A549 treated with Hydrocortisone at 1 μM for 4 hours (cell line): ENCODE measurements around the gene SLC25A46. TPM values are rescaled to one million over a fixed set of nuclear protein-coding genes. Genes with fewer than 3 reads are reported as not detected.

ENCODE experiments used
- total RNA-seq: library from RNA; stranded (reverse); fragments of 200-300 nt; extraction: Qiagen RNA extraction; gene quantifications from 5 replicates; pipeline ENCODE4 v1.2.3, GENCODE V29; 2022

SLC25A46 gene
- 25.5 to 34.8 TPM (median 29.5 TPM) in 5 replicates for total RNA-seq

GRCh38 chr5:110738812-110739651 lies at the start of gene SLC25A46:
Gene SLC25A46 (plus strand): TSS chr5:110739007. CDS start chr5:110739120, 113 bp downstream.

GRCh38 chr5:110726249-110727024 lies 12.4 kb upstream of the SLC25A46 start, which contains the start of gene TMEM232:
Gene TMEM232 (minus strand): TSS chr5:110726671. CDS start chr5:110667352, 59,319 bp downstream.

Other genes with a start within 250 kb of the SLC25A46 start
- gene TMEM232, start 12.3 kb upstream of the SLC25A46 start, total RNA-seq, result 0.20 TPM in 2 of 5 replicates, not detected in the others